Limb (tissue), 2 donors: ENCODE data around the gene RAB3C.

Experiments
- DNase-seq, 2 donors: peaks; one replicate each; pipeline ENCODE4 v3.0.0-alpha.2; 2016; ENCODE audit errors: extremely low spot score in 2 of 2

RAB3C gene

GRCh38 chr5:58770136-58770535 lies 187.3 kb downstream of the RAB3C start:
- DNase-seq = no peak

- DNase-seq = no peak
Measured at GRCh38 chr5:58771796-58772195, 188.9 kb downstream of the RAB3C start.

GRCh38 chr5:58773744-58774441 lies 191.0 kb downstream of the RAB3C start:
- DNase-seq = peak; percentile 70 to 72

GRCh38 chr5:58774937-58775336 lies 192.1 kb downstream of the RAB3C start:
- DNase-seq = no peak

- no peak for DNase-seq
Measured at GRCh38 chr5:58775701-58776262, 192.9 kb downstream of the RAB3C start.

GRCh38 chr5:58776559-58776958 lies 193.7 kb downstream of the RAB3C start:
- no peak for DNase-seq

GRCh38 chr5:58778888-58779287 lies 196.0 kb downstream of the RAB3C start:
- no peak for DNase-seq

GRCh38 chr5:58786035-58786434 lies 203.2 kb downstream of the RAB3C start:
- no peak for DNase-seq

GRCh38 chr5:58786711-58787303 lies 203.9 kb downstream of the RAB3C start:
- no peak for DNase-seq

GRCh38 chr5:58787987-58788386 lies 205.1 kb downstream of the RAB3C start:
- DNase-seq = no peak

- DNase-seq = no peak
Measured at GRCh38 chr5:58793888-58794657, 211.2 kb downstream of the RAB3C start.

- DNase-seq = no peak
Measured at GRCh38 chr5:58794875-58795274, 212.0 kb downstream of the RAB3C start.

GRCh38 chr5:58795327-58795726 lies 212.5 kb downstream of the RAB3C start:
- DNase-seq = no peak

- no peak for DNase-seq
Measured at GRCh38 chr5:58797021-58797420, 214.1 kb downstream of the RAB3C start.

GRCh38 chr5:58800356-58800755 lies 217.5 kb downstream of the RAB3C start:
- DNase-seq = no peak

GRCh38 chr5:58800861-58801540 lies 218.1 kb downstream of the RAB3C start:
- DNase-seq = no peak

GRCh38 chr5:58803056-58803455 lies 220.2 kb downstream of the RAB3C start:
- DNase-seq = no peak

GRCh38 chr5:58804291-58804690 lies 221.4 kb downstream of the RAB3C start:
- no peak for DNase-seq

GRCh38 chr5:58810086-58810485 lies 227.2 kb downstream of the RAB3C start:
- no peak for DNase-seq

GRCh38 chr5:58813855-58814254 lies 231.0 kb downstream of the RAB3C start:
- DNase-seq = no peak

GRCh38 chr5:58816181-58816731 lies 233.4 kb downstream of the RAB3C start:
- DNase-seq = no peak
